ENCODE measurements around the gene KLHL29. TPM values are rescaled to one million over a fixed set of nuclear protein-coding genes. Genes with fewer than 3 reads are reported as not detected.

KLHL29 gene
- total RNA-seq, 1 experiment from 2014 or later = 7.7 TPM

DNA sequence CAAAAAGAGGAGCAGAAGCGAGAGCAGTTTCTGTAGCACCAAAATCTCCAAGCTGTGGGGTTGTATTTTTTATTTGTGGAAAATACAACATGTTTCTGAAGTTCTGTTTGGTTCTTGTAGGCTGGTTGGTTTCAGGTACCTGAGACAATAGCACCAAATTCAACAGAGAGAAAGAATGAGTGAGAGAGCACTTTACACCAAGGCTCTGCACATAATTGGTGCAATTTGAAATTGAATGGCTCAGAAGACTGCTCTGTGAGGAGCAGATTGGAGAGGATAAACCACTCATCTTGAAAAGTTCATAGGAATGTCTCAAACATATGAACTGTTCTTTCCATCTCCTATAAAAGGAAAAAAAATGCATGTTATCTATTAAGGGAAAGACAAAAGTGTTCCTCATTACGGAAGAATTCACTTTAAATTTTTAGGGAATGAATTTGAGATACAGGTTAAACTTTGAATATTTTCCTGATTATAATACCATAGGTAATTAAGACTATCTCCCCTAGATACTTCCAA, 366.8 kb downstream of the KLHL29 start:
- in situ Hi-C loops (cut with HindIII; ENCODE audit: low pct_unique_long_range_greater_than_20kb, low sequenced_read_pairs) (no loop called here), intact Hi-C loops (cut with micrococcal nuclease; ENCODE audit: unreplicated experiment) (no loop called here)
- no peaks in the 10 kb centered on the region for H3K9me3 ChIP-seq (ENCODE audit: control insufficient read depth, insufficient read depth, low read depth, low read length)
- no peaks in the 10 kb centered on the region for H3K4me1 ChIP-seq (ENCODE audit: control insufficient read depth, insufficient read depth, low read length)
- H3K27me3 ChIP-seq (ENCODE audit: control insufficient read depth, insufficient read depth, low read length) = no peaks in the 10 kb centered on the region
- CTCF ChIA-PET = no interaction called here
- POLR2A ChIA-PET = no interaction called here
- peaks cover 3% of the 10 kb centered on the region; the same call in 1 of the 2 replicates for H3K36me3 ChIP-seq (ENCODE audit: control insufficient read depth, insufficient read depth, low read length)
- no peak for TF ChIP-seq POLR2AphosphoS5 (IDR thresholded peaks at IDR 0.05; ENCODE audit: low read depth, low read length)
- H3K27ac ChIP-seq (ENCODE audit: low read length) = no peak overlapping the region
- BruUV-seq (replicated peaks) = no TSS peak
- no peak overlapping the region for H3K4me3 ChIP-seq (ENCODE audit: low read depth in 2 of 2, low read length in 2 of 2)
- no peak for ATAC-seq
- no peak for DNase-seq (ENCODE audit: low read depth, low spot score)

DNA sequence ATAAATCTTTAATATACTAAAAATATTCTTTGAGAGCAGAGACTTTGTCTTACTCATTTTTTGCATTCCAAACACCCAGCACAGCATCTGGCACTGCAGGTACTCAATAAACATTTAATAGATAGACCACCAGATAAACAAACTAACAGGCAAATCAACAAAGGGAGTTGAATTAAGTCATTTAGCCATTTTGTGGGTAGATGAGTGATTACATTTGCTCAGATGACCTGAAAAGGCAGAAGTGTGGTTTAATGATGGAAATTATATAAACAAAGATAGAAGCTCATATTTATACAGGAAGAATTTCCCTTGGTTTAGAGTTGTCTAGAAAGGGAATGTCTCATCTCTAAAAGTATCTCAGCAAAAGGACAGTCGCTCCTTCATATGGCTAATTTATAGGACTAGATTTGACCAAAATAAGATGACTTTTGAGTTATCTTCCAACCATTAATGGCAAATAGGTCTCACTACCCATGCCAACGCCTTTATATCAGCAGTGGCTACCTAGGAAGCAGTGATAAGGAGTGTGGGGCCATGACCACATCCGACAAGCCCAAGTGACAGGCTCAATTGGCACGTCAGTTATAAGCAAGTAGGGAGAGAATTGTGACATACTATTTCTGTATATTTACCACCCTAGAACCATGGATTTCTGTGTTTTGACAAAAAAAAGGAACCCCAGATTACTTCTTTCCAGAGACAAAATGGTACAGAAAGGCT, 368.5 kb downstream of the KLHL29 start:
- intact Hi-C loops (cut with micrococcal nuclease; ENCODE audit: unreplicated experiment) (no loop called here), in situ Hi-C loops (cut with HindIII; ENCODE audit: low pct_unique_long_range_greater_than_20kb, low sequenced_read_pairs) (no loop called here)
- BruUV-seq (replicated peaks) = no TSS peak
- Histone ChIP-seq H3K4me1 (ENCODE audit: control insufficient read depth, insufficient read depth, low read length) (no peaks in the 10 kb centered on the region), H3K27me3 (ENCODE audit: control insufficient read depth, insufficient read depth, low read length) (no peaks in the 10 kb centered on the region), H3K4me3 (ENCODE audit: low read depth in 2 of 2, low read length in 2 of 2) (no peak overlapping the region), H3K36me3 (ENCODE audit: control insufficient read depth, insufficient read depth, low read length) (peaks cover 4% of the 10 kb centered on the region; the same call in 1 of the 2 replicates), H3K27ac (ENCODE audit: low read length) (no peak overlapping the region), H3K9me3 (ENCODE audit: control insufficient read depth, insufficient read depth, low read depth, low read length) (no peaks in the 10 kb centered on the region)
- ATAC-seq (no peak), DNase-seq (ENCODE audit: low read depth, low spot score) (no peak)
- TF ChIP-seq, protein P1, sequence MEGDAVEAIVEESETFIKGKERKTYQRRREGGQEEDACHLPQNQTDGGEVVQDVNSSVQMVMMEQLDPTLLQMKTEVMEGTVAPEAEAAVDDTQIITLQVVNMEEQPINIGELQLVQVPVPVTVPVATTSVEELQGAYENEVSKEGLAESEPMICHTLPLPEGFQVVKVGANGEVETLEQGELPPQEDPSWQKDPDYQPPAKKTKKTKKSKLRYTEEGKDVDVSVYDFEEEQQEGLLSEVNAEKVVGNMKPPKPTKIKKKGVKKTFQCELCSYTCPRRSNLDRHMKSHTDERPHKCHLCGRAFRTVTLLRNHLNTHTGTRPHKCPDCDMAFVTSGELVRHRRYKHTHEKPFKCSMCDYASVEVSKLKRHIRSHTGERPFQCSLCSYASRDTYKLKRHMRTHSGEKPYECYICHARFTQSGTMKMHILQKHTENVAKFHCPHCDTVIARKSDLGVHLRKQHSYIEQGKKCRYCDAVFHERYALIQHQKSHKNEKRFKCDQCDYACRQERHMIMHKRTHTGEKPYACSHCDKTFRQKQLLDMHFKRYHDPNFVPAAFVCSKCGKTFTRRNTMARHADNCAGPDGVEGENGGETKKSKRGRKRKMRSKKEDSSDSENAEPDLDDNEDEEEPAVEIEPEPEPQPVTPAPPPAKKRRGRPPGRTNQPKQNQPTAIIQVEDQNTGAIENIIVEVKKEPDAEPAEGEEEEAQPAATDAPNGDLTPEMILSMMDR (IDR thresholded peaks at IDR 0.05) = no peak
- TF ChIP-seq, protein P2, sequence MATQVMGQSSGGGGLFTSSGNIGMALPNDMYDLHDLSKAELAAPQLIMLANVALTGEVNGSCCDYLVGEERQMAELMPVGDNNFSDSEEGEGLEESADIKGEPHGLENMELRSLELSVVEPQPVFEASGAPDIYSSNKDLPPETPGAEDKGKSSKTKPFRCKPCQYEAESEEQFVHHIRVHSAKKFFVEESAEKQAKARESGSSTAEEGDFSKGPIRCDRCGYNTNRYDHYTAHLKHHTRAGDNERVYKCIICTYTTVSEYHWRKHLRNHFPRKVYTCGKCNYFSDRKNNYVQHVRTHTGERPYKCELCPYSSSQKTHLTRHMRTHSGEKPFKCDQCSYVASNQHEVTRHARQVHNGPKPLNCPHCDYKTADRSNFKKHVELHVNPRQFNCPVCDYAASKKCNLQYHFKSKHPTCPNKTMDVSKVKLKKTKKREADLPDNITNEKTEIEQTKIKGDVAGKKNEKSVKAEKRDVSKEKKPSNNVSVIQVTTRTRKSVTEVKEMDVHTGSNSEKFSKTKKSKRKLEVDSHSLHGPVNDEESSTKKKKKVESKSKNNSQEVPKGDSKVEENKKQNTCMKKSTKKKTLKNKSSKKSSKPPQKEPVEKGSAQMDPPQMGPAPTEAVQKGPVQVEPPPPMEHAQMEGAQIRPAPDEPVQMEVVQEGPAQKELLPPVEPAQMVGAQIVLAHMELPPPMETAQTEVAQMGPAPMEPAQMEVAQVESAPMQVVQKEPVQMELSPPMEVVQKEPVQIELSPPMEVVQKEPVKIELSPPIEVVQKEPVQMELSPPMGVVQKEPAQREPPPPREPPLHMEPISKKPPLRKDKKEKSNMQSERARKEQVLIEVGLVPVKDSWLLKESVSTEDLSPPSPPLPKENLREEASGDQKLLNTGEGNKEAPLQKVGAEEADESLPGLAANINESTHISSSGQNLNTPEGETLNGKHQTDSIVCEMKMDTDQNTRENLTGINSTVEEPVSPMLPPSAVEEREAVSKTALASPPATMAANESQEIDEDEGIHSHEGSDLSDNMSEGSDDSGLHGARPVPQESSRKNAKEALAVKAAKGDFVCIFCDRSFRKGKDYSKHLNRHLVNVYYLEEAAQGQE (IDR thresholded peaks at IDR 0.05; ENCODE audit: insufficient read depth in 1 of 2, low read depth in 2 of 2, low read length in 1 of 2) = no peak
- no peak for TF ChIP-seq TCF7L2 (IDR thresholded peaks at IDR 0.05; ENCODE audit: low read depth, low read length)
- TF ChIP-seq SIN3A (IDR thresholded peaks at IDR 0.05; ENCODE audit: borderline replicate concordance, insufficient read depth, low read depth, low read length) = no peak
- TF ChIP-seq POLR2AphosphoS5 (IDR thresholded peaks at IDR 0.05; ENCODE audit: low read depth, low read length) = no peak
- ChIA-PET POLR2A (interaction anchor here (0.8 kb wide), 1 partner anchor 59 kb away, joined by 3 read pairs; no protein-coding TSS in a partner anchor), CTCF (no interaction called here)

DNA sequence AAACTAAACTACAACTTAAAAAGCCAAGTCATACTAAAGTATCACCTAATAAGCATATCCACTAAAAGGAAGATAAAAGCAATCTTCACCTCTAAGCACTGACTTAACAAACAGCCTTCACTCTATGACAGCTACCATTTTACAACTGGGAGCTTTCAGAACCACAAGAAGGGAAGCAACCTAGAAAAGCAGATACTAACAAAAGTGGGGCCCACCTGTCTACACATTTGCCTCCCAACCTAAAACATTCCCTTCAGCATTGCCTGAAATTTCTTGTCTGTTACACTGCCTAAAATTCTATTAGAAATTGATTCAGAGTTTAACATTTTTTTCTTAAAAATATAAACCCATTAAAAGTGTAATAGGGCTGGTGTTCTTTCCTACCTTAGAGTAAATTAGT, 370.0 kb downstream of the KLHL29 start:
- intact Hi-C loops (cut with micrococcal nuclease; ENCODE audit: unreplicated experiment) = no loop called here
- BruUV-seq (replicated peaks) = no TSS peak
- H3K27me3 ChIP-seq (ENCODE audit: control insufficient read depth, insufficient read depth, low read length) = no peaks in the 10 kb centered on the region
- ATAC-seq (no peak), DNase-seq (ENCODE audit: low read depth, low spot score) (no peak)
- ChIA-PET POLR2A (no interaction called here), CTCF (no interaction called here)
- H3K4me3 ChIP-seq (ENCODE audit: low read depth in 2 of 2, low read length in 2 of 2) = no peak overlapping the region
- TF ChIP-seq POLR2AphosphoS5 (IDR thresholded peaks at IDR 0.05; ENCODE audit: low read depth, low read length) (no peak), TCF7L2 (IDR thresholded peaks at IDR 0.05; ENCODE audit: low read depth, low read length) (no peak), SIN3A (IDR thresholded peaks at IDR 0.05; ENCODE audit: borderline replicate concordance, insufficient read depth, low read depth, low read length) (no peak)
- TF ChIP-seq, protein P2 (IDR thresholded peaks at IDR 0.05; ENCODE audit: insufficient read depth in 1 of 2, low read depth in 2 of 2, low read length in 1 of 2) = no peak
- TF ChIP-seq, protein P1 (IDR thresholded peaks at IDR 0.05) = no peak
- no peak overlapping the region for H3K27ac ChIP-seq (ENCODE audit: low read length)
- no peaks in the 10 kb centered on the region for H3K9me3 ChIP-seq (ENCODE audit: control insufficient read depth, insufficient read depth, low read depth, low read length)
- in situ Hi-C loops (cut with HindIII; ENCODE audit: low pct_unique_long_range_greater_than_20kb, low sequenced_read_pairs) = no loop called here
- H3K4me1 ChIP-seq (ENCODE audit: control insufficient read depth, insufficient read depth, low read length) = no peaks in the 10 kb centered on the region
- H3K36me3 ChIP-seq (ENCODE audit: control insufficient read depth, insufficient read depth, low read length) = peaks cover 6% of the 10 kb centered on the region; the same call in 1 of the 2 replicates

All from Panc1 (cell line).